HCT116 (cell line): Measurements from ENCODE around the gene PAX7. TPM values are rescaled to one million over a fixed set of nuclear protein-coding genes. Genes with fewer than 3 reads are reported as not detected.

ENCODE experiments used
- ATAC-seq: fragments of 200-7000 bp; cut with Tn5 transposase; 2 replicates; pipeline ENCODE4 v1.9.1; 2020; ENCODE audit warnings: mild to moderate bottlenecking, moderate library complexity
- BruUV-seq: library from RNA; stranded (reverse); fragments of 400-500 nt; replicated peaks from 2 replicates; lab custom pipeline; 2021; lab: Mats Ljungman, UMichigan
- CTCF ChIA-PET: fragments of 300-600 bp; sonication (Branson Sonifier 250); formaldehyde crosslinking; loops from one replicate; lab custom pipeline; 2021; ENCODE audit warnings: antibody characterized with exemption; lab: Charles Lee
- POLR2A ChIA-PET: fragments of 300-600, 350-600 bp; sonication (Branson Sonifier 250); formaldehyde crosslinking; loops from one replicate; lab custom pipeline; 2021; ENCODE audit warnings: antibody characterized with exemption; lab: Charles Lee
- RAD21 ChIA-PET, 2 experiments: fragments of 300-600 bp; sonication (Branson Sonifier 250); formaldehyde crosslinking; loops; one replicate each; lab custom pipeline; 2023; ENCODE audit warnings: low total read pairs in 2 of 2; ENCODE audit not compliant: uncharacterized antibody in 2 of 2, unreplicated experiment in 2 of 2, low non-redundant PET in 1 of 2; lab: Charles Lee
- DNase-seq: peaks from one replicate; pipeline ENCODE4 v3.0.0-alpha.2; 2010; ENCODE audit warnings: low read depth, low spot score
- H2AFZ ChIP-seq: fragments of 200-600 bp; shearing (Covaris generic), sonication (generic); 2 replicates; pipeline ENCODE4 v1.6.1; 2017; ENCODE audit warnings: low read depth, mixed run types, mixed read lengths, antibody characterized with exemption, low read length; ENCODE audit not compliant: poor library complexity, severe bottlenecking
- H3K27ac ChIP-seq: 2 replicates; pipeline ENCODE4 v1.5.1; 2012; ENCODE audit warnings: low read depth, low read length
- H3K27me3 ChIP-seq: fragments of 200-600 bp; sonication (generic); 2 replicates; pipeline ENCODE4 v1.6.1; 2016; ENCODE audit warnings: mixed run types, low read length, mixed read lengths; ENCODE audit not compliant: insufficient read depth
- H3K36me3 ChIP-seq, 2 experiments: fragments of 200-500 bp in 1 of 2; fragments of 200-600 bp in 1 of 2; sonication (Bioruptor generic) in 1 of 2; sonication (generic) in 1 of 2; 2 replicates each; pipeline versions ENCODE4 v1.5.1 to v1.6.1; 2014 to 2016; ENCODE audit warnings: low read length in 2 of 2, inconsistent platforms in 1 of 2, mixed read lengths in 1 of 2, mixed run types in 1 of 2; ENCODE audit not compliant: insufficient read depth in 2 of 2, control insufficient read depth in 1 of 2
- H3K4me1 ChIP-seq, 2 experiments: fragments of 200-600 bp in 1 of 2; sonication (generic) in 1 of 2; 2 replicates each; pipeline versions ENCODE4 v1.5.1 to v1.6.1; 2012 to 2017; ENCODE audit warnings: low read length in 2 of 2, inconsistent platforms in 1 of 2, mild to moderate bottlenecking in 1 of 2, mixed read lengths in 1 of 2, mixed run types in 1 of 2, moderate library complexity in 1 of 2; ENCODE audit not compliant: insufficient read depth in 2 of 2, control insufficient read depth in 1 of 2
- H3K4me2 ChIP-seq: fragments of 200-600 bp; sonication (generic); 2 replicates; pipeline ENCODE4 v1.6.1; 2017; ENCODE audit warnings: mixed run types, low read length, mixed read lengths
- H3K4me3 ChIP-seq, 2 experiments: fragments of 200-600 bp in 1 of 2; sonication (generic) in 1 of 2; replicated peaks in 1 of 2; 2 replicates each; pipeline ENCODE4 v1.5.1; 2011 to 2016; ENCODE audit warnings: low read length in 2 of 2, control low read depth in 1 of 2, low read depth in 1 of 2, mild to moderate bottlenecking in 1 of 2, mixed read lengths in 1 of 2, mixed run types in 1 of 2
- H3K79me2 ChIP-seq: fragments of 200-600 bp; sonication (generic); 2 replicates; pipeline ENCODE4 v1.6.1; 2017; ENCODE audit warnings: mild to moderate bottlenecking, mixed run types, low read length, moderate library complexity, mixed read lengths; ENCODE audit not compliant: insufficient read depth
- H3K9ac ChIP-seq: fragments of 200-600 bp; sonication (generic); 2 replicates; pipeline ENCODE4 v1.6.1; 2016; ENCODE audit warnings: low read length, mixed read lengths
- H3K9me2 ChIP-seq: fragments of 200-600 bp; sonication (generic), shearing (Covaris generic); 2 replicates; pipeline ENCODE4 v1.6.1; 2017; ENCODE audit warnings: mixed run types, mild to moderate bottlenecking, moderate library complexity; ENCODE audit not compliant: insufficient read depth
- H3K9me3 ChIP-seq, 2 experiments: fragments of 200-500 bp in 1 of 2; fragments of 200-600 bp in 1 of 2; sonication (Bioruptor generic) in 1 of 2; sonication (generic) in 1 of 2; 2 replicates each; pipeline ENCODE4 v1.6.1; 2014 to 2017; ENCODE audit warnings: low read length in 2 of 2, mixed read lengths in 2 of 2, inconsistent platforms in 1 of 2, low read depth in 1 of 2, mild to moderate bottlenecking in 1 of 2, mixed run types in 1 of 2, moderate library complexity in 1 of 2; ENCODE audit not compliant: control insufficient read depth in 1 of 2, insufficient read depth in 1 of 2
- H4K20me1 ChIP-seq: fragments of 200-600 bp; sonication (generic), shearing (Covaris generic); 2 replicates; pipeline ENCODE4 v1.6.1; 2017; ENCODE audit warnings: mixed run types, mild to moderate bottlenecking, moderate library complexity; ENCODE audit not compliant: insufficient read depth
- CEBPB ChIP-seq: IDR thresholded peaks from 2 replicates; pipeline ENCODE4 v1.6.1; 2012; ENCODE audit warnings: low read depth
- CTCF ChIP-seq, 3 experiments: fragments of 200-600 bp in 1 of 3; sonication (generic) in 1 of 3; IDR thresholded peaks in 2 of 3; conservative IDR thresholded peaks in 1 of 3; 2 replicates each; pipeline ENCODE4 v1.5.1; 2012 to 2017; ENCODE audit warnings: low read depth in 2 of 3, low read length in 2 of 3, antibody characterized with exemption in 1 of 3, borderline replicate concordance in 1 of 3, control low read depth in 1 of 3, mild to moderate bottlenecking in 1 of 3, mixed read lengths in 1 of 3, mixed run types in 1 of 3, moderate library complexity in 1 of 3; ENCODE audit not compliant: insufficient read depth in 1 of 3
- EGR1 ChIP-seq: IDR thresholded peaks from 2 replicates; pipeline ENCODE4 v1.6.1; 2012; ENCODE audit warnings: low read depth
- ELF1 ChIP-seq: IDR thresholded peaks from 2 replicates; pipeline ENCODE4 v1.6.1; 2012; ENCODE audit warnings: low read depth, borderline replicate concordance
- EZH2phosphoT487 ChIP-seq: fragments of 200-600 bp; IDR thresholded peaks from 2 replicates; pipeline ENCODE4 v1.6.1; 2018; ENCODE audit warnings: antibody characterized with exemption, borderline replicate concordance
- FOSL1 ChIP-seq: IDR thresholded peaks from 2 replicates; pipeline ENCODE4 v1.6.1; 2012; ENCODE audit warnings: low read depth
- JUND ChIP-seq: IDR thresholded peaks from 2 replicates; pipeline ENCODE4 v1.6.1; 2012
- MAX ChIP-seq: IDR thresholded peaks from 2 replicates; pipeline ENCODE4 v1.6.1; 2012
- POLR2AphosphoS5 ChIP-seq: IDR thresholded peaks from 2 replicates; pipeline ENCODE4 v1.6.1; 2011; ENCODE audit warnings: mild to moderate bottlenecking, low read depth, low read length, moderate library complexity
- REST ChIP-seq: IDR thresholded peaks from 2 replicates; pipeline ENCODE4 v1.6.1; 2012; ENCODE audit warnings: low read depth
- SP1 ChIP-seq: IDR thresholded peaks from 2 replicates; pipeline ENCODE4 v1.6.1; 2012; ENCODE audit warnings: low read depth
- TCF7L2 ChIP-seq: IDR thresholded peaks from 2 replicates; pipeline ENCODE4 v1.7.0; 2011; ENCODE audit warnings: borderline replicate concordance, inconsistent platforms; ENCODE audit not compliant: insufficient read depth, insufficient read length; ENCODE audit errors: extremely low read depth
- YY1 ChIP-seq: IDR thresholded peaks from 2 replicates; pipeline ENCODE4 v1.6.1; 2011; ENCODE audit warnings: low read length, low read depth, moderate library complexity, mild to moderate bottlenecking; ENCODE audit not compliant: insufficient replicate concordance; ENCODE audit errors: extremely low read depth
- ZNF274 ChIP-seq: fragments of 200-500 bp; sonication (Bioruptor generic); IDR thresholded peaks from 2 replicates; pipeline ENCODE4 v1.6.1; 2014; ENCODE audit warnings: mild to moderate bottlenecking, low read depth, low read length, inconsistent platforms
- intact Hi-C: fragments of 100-400 bp; cut with micrococcal nuclease; formaldehyde crosslinking; loops from 2 replicates; pipeline ENCODE4 v1.10.0; 2022
- total RNA-seq: library from RNA; stranded (reverse); gene quantifications from one replicate; pipeline ENCODE4 v1.2.1, GENCODE V29; 2021; ENCODE audit not compliant: unreplicated experiment

PAX7 gene
- total RNA-seq, 1 experiment from 2014 or later = not detected

GRCh38 chr1:18778437-18778836 is 147.8 kb downstream of the PAX7 start:
- DNase-seq (no peak), ATAC-seq (no peak)
- Histone ChIP-seq H3K4me2 (no peak overlapping the region), H2AFZ (no peak overlapping the region), H3K9ac (no peak overlapping the region), H3K79me2 (no peaks in the 10 kb centered on the region), H3K27me3 (peaks cover 24% of the 10 kb centered on the region), H3K9me3 (no peaks in the 10 kb centered on the region), H4K20me1 (no peaks in the 10 kb centered on the region), H3K27ac (no peak overlapping the region), H3K36me3 (no peaks in the 10 kb centered on the region), H3K4me1 (no peaks in the 10 kb centered on the region), H3K4me3 (no peak overlapping the region), H3K9me2 (no peaks in the 10 kb centered on the region)
- TF ChIP-seq REST (no peak), MAX (no peak), ZNF274 (no peak), EGR1 (no peak), ELF1 (no peak), SP1 (no peak), POLR2AphosphoS5 (no peak), CTCF (IDR thresholded peaks at IDR 0.05 in 2 of 3, conservative IDR thresholded peaks at IDR 0.05 in 1 of 3; ENCODE audit: borderline replicate concordance in 1 of 3, insufficient read depth in 1 of 3, low read depth in 2 of 3, low read length in 2 of 3) (no peak), TCF7L2 (no peak), YY1 (no peak), FOSL1 (no peak), CEBPB (no peak), EZH2phosphoT487 (no peak), JUND (no peak)
- CTCF ChIA-PET = no interaction called here
- POLR2A ChIA-PET = no interaction called here
- intact Hi-C loops = no loop called here
- BruUV-seq = no TSS peak
- RAD21 ChIA-PET = no interaction called here
